NCI-H460 (cell line): ENCODE results near the gene SSBP3. TPM values are rescaled to one million over a fixed set of nuclear protein-coding genes. Genes with fewer than 3 reads are reported as not detected.
A peak's percentile ranks its signal among the peaks of the same experiment; 100 is the strongest.
"Not testable (repeated sequence)": the region's sequence is repeated elsewhere in the genome, so short reads cannot be mapped to it uniquely, and the experiment has no call there.

ENCODE experiments used
- DNase-seq: peaks from one replicate; pipeline ENCODE4 v3.0.0-alpha.2; 2016; ENCODE audit warnings: low read depth; ENCODE audit errors: extremely low read depth
- polyA plus RNA-seq: library from polyadenylated mRNA; depleted of rRNA; stranded (reverse); fragments of >200 nt; gene quantifications from 2 replicates; pipeline ENCODE4 v1.2.3, GENCODE V29; 2014; cell fraction: nucleus; rRNA removed
- total RNA-seq: library from RNA; depleted of rRNA; stranded (reverse); fragments of >200 nt; shearing (Covaris generic); gene quantifications from 2 replicates; pipeline ENCODE4 v1.2.3, GENCODE V29; 2014; rRNA removed

Gene SSBP3
- total RNA-seq, result 3.0 and 3.1 TPM in 2 replicates
- 4.2 and 4.6 TPM in 2 replicates for polyA plus RNA-seq

DNA sequence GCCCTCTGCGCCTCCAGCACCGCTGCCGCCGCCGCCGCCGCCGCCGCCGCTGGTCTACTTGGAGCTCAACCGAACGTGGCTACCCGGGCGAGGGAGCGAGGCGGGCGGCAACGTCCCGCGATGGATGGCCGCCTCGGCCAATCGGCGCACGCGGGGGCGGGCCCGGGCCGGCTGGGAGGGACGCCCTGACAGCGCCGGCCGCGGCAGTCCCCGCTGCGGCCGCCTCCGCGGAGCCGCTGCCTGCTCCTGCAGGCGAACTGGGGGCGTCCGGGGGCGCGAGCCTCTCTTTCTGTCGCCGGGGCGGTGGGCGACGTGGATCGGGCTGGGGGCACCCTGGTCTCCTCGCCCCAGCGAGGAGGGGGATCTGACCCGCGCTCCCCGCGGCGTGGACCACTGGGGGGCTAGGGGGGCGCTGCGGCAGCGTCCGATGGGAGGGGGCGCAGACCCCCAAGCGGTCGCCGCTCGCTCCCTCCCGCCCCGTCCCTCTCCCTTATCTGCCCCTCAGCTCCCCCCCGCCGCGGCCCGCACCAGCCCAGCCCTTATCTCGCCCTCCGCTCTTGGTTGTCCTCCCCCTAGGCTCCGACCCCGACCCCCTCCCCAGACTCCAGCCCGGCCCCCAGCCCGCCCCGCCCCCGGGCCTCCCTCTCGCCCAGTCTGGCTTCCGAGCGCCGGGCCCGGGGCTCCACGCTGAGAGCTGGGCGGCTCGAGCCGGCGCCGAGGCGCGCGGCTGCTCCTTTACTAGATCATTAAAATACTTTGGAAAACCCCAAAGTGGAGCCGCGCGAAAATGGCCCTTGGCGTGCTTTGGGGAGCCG, at the start of gene SSBP3:
SSBP3 (minus strand) TSS at position 56 of the 815 bp plus-strand sequence.
- DNase-seq, result peak; percentile 80

DNA sequence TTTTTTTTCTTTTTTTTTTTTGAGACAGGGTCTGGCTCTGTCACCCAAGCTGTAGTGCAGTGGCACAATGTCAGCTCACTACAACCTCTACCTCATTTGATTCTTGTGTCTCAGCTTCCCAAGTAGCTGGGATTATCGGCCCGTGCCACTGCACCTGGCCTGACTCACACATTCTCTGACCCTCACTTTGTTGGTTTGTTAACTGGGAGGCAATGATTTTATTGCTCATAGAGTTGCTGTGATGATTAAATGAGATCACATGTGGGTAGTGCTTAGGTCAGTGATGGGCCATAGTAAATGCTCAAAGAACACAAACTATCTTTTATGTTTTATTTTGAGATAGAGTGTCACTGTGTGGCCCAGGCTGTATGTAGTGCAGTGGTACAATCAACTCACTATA, 47.3 kb upstream of the SSBP3 start:
- DNase-seq, result no peak

DNA sequence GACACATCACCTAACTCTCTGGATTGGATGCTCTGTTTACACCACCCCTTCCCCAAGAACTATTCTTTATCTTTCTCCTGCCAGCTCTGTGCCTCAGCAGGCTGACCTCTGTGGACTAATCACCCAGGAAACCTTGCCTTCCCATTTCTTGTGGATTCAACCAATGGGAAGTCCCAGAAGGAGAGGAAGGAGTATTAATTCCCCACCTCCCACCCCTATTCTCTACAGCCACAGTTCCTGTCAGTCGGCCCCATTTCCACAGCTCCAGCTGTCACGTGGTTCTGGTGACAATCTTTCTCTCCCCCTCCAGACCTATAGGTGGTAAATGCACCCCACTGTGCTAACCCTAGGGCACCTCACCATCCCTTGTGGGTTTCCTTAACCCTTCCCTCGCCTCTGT, 46.8 kb upstream of the SSBP3 start:
- no peak for DNase-seq

DNA sequence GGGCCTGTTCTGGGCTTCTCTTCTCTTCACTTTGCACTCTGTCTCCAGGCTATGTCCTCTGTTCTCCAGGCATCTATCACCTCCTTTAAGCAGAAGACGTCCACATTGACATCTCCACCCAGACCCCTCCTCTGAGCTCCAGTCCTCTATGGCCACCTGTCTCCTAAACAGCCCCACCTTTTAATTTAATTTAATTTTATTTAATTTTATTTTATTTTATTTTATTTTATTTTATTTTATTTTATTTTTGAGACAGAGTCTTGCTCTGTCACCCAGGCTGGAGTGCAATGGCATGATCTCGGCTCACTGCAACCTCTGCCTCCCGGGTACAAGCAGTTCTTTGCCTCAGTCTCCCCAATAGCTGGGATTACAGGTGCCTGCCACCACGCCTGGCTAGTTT, 43.2 kb upstream of the SSBP3 start:
- not testable (repeated sequence) for DNase-seq

DNA sequence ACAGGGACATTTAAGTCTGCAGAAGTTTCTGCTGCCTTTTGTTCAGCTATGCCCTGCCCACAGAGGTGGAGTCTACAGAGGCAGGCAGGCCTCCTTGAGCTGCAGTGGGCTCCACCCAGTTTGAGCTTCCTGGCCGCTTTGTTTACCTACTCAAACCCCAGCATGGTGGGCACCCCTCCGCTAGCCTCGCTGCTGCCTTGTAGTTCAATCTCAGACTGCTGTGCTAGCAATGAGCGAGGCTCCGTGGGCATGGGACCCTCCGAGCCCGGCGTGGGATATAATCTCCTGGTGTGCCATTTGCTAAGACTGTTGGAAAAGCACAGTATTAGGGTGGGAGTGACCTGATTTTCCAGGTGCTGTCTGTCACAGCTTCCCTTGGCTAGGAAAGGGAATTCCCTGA, 42.6 kb upstream of the SSBP3 start:
- not testable (repeated sequence) for DNase-seq

DNA sequence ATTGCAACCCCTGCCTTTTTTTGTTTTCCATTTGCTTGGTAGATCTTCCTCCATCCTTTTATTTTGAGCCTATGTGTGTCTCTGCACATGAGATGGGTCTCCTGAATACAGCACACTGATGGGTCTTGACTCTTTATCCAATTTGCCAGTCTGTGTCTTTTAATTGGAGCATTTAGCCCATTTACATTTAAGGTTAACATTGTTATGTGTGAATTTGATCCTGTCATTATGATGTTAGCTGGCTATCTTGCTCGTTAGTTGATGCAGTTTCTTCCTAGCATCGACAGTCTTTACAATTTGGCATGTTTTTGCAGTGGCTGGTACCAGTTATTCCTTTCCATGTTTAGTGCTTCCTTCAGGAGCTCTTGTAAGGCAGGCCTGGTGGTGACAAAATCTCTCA, 40.9 kb upstream of the SSBP3 start:
- not testable (repeated sequence) for DNase-seq

DNA sequence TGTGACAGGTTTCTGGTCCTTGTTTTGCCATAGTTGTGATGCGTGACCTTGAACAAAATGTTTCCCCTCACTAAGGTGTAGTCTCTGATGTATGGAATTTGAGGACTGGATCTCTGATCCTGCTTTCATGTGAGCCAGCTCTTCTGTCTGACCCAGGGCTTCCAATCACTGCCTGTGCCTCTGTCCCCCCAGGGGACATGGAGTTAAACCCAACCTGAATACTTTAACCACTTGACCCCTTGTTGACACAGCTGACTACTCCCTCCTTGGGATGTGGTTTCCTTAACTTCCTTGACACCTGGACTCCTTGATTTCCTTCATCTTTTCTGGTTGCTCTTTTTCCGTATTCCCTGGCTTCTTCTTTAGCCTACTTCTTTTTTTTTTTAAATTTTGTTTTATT, 36.0 kb upstream of the SSBP3 start:
- no peak for DNase-seq

DNA sequence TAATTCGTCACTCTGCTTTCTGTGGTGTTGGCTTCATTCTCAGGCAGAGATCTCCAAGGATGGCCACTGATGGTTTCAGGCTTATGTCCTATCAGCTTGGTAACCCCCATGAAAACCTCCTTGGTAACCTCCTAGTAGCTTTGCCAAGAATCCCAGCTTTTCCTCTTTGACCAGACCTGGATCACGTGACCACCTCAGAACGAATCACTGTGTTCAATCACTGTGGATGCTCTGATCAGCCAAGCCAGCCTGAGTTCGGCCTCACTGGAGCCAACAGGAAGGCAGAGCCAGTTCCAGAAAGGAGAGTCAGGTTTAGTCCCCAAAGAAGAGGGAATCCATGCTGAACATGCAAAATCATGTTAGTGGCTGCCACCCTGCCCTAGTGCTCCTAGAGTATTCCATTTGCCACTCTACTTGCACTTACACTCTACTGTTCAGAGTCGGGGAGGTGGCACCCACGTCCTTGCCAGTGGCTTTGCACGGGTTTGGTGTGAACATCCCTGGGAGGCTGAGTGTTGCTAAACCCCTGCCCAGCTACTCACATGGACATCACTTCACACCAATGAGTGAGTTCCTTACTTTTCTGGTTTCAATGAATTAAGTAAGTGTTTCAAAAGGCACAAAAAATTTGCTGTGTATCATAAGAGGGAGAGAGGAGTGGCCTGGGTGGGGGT, 33.5 kb upstream of the SSBP3 start:
- no peak for DNase-seq

DNA sequence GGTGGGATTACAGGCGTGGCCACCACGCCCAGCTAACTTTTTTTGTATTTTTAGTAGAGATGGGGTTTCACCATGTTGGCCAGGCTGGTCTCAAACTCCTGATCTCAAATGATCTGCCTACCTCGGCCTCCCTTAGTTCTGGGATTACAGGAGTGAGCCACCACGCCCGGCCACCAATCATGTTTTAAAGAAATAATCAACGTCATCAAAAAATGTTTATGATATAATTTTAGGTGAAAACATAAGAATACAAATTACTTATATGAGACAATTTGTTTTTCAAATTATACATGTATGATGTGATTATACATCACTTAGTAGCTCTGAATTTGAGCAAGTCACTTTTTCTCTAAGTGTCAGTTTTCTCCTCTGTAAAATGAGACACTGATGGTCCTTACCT, 31.6 kb upstream of the SSBP3 start:
- DNase-seq, result no peak

DNA sequence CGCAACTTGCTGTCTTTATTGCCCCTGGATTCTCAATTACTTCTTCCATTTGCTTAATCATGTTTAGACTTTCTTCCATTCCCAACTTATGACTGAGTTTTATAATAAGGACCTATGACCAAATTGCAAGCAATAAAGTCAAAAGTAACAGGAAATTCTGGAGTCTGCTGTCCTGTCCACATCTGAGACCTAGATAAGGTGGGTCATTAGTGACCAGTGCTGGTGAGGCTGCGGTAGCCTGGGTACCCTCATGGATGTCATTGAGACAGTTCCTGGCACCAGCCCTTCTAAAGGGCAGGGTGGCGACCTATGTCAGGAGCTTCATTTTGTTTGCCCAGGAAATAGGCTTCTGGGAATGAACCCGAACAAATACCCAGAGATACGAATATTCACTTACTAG, 30.6 kb upstream of the SSBP3 start:
- DNase-seq, result no peak

DNA sequence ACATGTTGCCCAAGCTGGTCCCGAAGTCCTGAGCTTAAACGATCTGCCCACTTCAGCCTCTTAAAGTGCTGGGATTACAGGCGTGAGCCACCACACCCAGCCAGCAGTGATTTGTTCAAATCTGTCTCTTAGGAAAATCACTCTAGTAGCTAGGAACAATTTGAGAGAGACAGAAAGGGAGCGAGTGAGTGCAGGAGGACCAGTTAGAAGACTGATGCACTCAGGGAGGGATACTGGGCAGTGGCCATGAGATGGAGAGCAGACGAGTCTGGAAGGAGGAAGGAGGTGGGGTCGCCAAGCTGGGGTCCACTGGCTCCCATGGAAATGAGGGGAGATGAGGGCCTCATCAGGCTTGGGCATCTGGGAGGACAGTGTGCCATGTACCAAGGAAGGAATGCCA, 23.6 kb upstream of the SSBP3 start:
- DNase-seq, result no peak

DNA sequence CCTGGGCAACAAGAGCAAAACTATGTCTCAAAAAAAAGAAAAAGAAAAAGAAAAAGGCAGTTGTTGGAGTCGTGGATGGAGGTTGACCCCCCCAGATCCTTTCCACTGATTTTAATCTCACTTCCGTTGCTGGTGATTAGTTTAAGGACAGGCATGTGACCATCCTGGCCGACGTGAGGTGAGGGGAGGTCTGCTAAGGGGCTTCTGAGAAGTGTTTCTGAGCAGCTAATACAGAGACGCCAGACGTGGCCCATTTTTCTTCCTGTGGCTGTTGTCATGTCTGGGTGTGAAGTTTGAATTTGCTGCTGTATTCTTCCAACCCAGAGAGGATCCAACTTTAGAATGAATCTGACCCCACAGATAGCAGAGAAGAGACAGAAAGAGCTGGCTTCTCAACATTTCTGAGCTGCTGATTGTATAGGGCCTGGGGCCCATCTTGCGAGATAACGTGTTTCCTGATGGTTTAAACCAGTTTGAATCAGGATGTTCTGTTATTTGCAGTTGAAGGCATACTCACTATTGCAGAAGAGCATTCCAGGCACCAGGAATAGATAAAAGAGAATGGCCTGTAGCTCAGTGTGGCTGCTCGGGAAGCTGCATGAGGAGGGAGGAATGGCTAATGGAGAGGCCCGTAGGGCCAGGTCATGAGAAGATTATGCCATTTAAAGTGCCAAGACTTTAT, 22.8 kb upstream of the SSBP3 start:
- DNase-seq, result no peak

DNA sequence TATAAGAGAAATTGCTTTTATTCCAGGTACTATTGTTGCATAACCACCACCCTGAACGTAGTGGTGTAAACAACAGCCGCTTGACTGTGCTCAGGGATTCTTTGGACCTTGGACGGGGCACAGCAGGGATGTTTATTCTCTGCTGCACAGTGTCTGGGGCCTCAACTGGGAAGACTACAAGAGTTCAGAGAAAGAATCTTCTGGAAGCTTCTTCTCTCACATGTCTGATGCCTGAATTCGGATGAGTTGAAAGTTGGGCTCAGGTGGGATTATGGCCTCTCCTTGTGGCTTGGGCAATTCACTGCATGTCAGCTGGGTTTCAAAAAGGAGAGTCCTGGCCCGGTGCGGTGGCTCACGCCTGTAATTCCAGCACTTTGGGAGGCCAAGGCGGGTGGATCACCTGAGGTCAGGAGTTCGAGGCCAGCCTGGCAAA, 19.0 kb upstream of the SSBP3 start:
- no peak for DNase-seq

DNA sequence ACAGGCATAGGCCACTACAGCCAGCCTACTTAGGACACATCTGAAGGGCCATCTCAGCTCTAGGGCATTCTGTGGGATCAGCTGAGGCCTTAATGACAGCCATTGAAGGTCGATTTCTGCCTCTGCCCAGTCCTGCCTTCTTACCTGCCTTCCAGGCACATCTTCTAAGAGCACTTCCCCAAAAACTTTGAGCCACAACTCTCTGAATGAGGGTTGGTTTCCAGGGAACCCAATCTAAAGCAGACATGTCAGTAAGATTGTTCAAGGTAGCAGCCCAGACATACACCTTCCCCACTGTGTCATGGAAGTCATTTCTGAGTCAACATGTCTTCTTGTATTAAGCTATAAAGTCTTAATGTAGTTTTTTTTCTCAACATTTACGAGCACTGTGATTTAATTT, 18.2 kb upstream of the SSBP3 start:
- DNase-seq, result no peak

DNA sequence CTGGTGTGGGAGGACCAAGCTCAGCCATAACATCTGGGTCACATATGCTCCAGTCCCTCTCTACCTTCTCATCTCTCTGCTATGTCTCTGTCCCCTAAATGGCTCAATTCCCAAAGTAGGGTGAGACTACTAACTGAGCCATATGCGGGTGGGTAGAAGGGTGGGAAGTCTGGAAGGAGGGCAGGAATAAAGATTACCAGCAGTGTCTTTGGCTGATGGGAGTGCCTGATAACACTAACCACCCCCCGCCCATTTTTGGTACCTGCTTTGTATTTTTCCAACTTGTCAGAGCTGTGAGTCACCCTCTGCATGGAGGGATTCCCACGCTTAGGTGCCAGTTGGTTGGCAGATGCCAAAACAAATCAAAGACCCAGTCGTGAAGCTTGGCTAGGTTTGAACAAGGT, 14.9 kb upstream of the SSBP3 start:
- no peak for DNase-seq

DNA sequence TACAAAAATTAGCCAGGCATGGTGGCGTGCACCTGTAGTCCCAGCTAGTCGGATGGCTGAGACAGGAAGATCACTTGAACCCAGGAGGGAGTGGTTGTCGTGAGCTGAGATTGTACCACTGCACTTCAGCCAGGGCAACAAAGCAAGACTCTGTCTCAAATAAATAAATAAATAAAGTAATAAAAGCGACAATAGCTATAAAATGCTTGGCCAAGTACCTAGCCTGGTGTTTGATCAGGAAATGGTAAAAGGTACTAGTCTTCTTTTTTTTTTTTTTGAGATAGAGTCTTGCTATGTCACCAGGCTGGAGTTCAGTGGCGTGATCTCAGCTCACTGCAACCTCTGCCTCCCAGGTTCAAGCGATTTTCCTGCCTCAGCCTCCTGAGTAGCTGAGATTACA, 12.4 kb upstream of the SSBP3 start:
- DNase-seq, result not testable (repeated sequence)

DNA sequence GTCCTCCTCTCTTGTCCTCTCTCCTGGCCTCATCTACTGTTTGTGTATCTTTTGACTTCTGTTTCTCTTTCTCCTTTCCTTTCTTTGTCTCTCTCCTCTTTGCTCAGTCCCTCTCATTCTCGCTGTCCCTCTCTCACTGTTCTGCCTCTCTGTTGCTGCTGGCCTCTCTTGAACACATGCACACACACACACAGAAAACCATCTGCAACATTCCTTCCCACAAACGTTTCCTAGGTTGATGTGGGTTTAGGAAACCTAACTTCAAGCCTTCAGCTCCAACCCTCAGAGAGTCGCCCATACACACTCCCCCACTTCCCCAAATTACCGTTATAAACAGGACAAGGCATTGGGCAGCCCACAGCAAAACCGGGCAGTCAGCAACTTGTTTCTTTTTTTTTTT, 10.9 kb upstream of the SSBP3 start:
- no peak for DNase-seq

DNA sequence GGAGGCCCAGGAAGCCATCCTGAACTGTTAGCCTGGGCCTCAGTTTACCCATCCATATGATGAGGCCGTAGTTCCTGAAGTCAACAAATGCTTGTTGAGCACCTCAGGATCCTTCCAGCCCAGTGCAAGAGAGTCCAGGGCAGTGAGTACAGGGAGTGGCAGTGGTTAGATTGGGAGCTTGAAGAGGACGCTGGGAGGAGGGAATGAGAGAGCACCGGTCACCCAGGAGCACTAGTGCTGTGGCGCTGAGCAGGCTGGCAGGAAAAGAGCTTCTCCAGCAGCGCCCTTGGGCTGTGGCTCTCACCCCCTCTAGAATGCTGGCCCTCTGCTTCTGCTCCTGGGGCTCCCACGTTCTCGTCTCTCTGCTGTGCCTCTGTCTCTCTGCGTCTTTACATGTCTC, 10.2 kb upstream of the SSBP3 start:
- no peak for DNase-seq

DNA sequence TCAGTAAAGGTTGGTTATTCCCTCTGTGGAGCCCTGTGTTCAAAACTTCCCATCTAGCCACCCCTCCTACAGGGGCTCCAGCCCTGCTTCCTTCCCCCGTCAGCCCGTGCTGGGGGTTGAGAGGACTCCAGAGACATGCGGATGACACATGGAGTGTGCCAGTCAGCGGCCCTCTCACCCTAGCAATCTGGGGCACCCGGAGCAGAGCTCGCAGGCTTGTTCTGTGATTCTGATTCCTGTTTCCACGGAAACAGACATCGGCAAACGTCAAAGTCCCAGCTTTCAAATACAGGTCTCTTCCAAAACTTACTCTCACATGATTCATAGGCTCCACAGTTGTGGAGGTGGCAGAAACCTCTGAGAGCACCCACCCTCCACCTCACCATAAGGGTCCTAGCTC, 9.8 kb upstream of the SSBP3 start:
- no peak for DNase-seq

DNA sequence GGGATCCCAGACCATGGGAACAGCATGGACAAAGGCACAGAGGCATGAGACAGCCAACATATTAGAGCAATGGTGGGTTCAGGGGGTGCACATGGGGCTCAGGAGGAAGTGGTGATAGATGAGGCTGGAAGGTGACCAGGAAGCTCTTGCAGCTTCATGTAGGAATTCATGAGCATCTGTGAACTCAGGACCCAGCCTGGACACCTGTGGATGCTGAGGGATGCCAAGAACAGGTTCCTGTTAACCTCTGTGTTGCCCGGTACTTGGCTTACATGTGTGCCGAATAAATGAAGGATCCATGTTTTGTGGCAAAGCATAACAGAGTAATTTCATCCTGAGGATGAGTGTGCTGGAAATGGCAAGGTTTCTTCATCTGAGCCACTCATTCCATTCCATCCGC, 9.3 kb upstream of the SSBP3 start:
- no peak for DNase-seq

DNA sequence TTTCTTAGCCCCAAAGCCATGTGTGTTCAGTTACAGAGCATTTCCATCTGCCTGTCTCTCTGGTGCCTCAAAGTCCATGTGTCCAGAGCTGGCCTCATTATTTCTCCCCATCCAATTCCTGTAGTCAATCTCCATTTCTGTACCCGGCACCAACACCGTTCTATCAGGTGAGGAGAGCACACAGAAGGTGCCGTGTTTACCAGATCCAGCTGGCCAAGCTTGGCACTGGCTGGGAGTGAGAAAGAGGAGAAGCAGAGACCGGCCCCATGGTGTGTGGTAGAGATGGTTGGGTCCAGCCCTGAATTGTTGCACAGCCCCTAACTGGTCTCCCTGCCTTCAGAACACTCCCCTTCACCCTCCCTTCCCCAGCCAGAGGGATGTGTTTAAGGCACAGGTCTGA, 7.5 kb upstream of the SSBP3 start:
- no peak for DNase-seq

DNA sequence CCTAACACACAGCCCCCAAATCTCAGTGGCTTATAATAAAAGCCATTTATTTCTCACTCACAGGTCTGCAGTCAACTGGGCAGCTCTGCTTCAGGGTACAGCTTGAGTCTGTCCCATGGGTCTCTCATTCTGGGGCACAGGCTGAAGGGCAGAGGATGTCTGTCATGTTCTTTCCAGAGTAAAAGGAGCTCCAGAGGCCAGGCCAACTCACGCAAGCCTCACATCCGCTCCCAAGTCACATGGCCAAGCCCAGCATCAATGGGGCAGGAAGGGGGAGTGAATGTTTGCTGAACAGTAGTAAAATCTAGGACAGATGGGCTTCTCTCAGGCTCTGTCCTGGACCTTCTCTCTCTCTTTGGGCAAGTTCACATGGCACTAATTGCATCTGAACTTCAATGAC, 7.1 kb upstream of the SSBP3 start:
- no peak for DNase-seq
